ENCODE results near the gene POC1A.

POC1A gene

DNA sequence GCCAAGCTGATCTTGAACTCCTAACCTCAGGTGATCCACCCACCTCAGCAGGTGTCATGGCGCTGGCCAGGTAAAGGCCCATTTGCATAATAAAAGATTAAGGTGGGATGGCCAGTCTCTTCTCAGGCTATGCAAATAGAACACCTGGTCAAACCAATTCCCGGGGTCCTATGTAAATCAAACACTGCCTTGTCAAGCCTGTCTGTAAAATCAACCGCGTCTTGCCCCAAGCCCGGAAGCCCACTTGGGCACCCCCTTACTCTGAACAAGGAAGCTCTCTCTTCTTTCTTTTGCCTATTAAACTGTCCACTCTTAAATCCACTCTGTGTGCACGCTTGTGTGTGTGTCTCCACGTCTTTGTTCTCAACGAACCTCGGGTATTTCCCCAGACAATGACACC, 13.0 kb upstream of the POC1A start:
- Histone ChIP-seq H3K79me2 (ENCODE audit: low read length) (no peaks in the 10 kb centered on the region), H3K27me3 (ENCODE audit: low read depth, low read length) (no peaks in the 10 kb centered on the region; the same call in 1 of the 2 replicates), H3K9me3 (ENCODE audit: insufficient read depth, low read length) (peaks cover 4% of the 10 kb centered on the region; the same call in 1 of the 2 replicates), H3K9ac (ENCODE audit: low read length) (no peak overlapping the region), H3K4me3 (ENCODE audit: low read length) (no peak overlapping the region), H3K4me2 (ENCODE audit: low read length) (no peak overlapping the region), H3K27ac (ENCODE audit: low read length) (no peak overlapping the region), H2AFZ (ENCODE audit: low read depth, low read length) (0 out of 2 replicates have a peak overlapping the region, but pooled peaks have one; percentile 33), H3K4me1 (ENCODE audit: low read length) (no peaks in the 10 kb centered on the region), H3K36me3 (replicated peaks; ENCODE audit: low read depth, low read length) (no peaks in the 10 kb centered on the region), H4K20me1 (ENCODE audit: insufficient read depth, low read length) (no peaks in the 10 kb centered on the region)
- TF ChIP-seq EZH2phosphoT487 (IDR thresholded peaks at IDR 0.05; ENCODE audit: low read depth), result no peak
- TF ChIP-seq, protein P1, sequence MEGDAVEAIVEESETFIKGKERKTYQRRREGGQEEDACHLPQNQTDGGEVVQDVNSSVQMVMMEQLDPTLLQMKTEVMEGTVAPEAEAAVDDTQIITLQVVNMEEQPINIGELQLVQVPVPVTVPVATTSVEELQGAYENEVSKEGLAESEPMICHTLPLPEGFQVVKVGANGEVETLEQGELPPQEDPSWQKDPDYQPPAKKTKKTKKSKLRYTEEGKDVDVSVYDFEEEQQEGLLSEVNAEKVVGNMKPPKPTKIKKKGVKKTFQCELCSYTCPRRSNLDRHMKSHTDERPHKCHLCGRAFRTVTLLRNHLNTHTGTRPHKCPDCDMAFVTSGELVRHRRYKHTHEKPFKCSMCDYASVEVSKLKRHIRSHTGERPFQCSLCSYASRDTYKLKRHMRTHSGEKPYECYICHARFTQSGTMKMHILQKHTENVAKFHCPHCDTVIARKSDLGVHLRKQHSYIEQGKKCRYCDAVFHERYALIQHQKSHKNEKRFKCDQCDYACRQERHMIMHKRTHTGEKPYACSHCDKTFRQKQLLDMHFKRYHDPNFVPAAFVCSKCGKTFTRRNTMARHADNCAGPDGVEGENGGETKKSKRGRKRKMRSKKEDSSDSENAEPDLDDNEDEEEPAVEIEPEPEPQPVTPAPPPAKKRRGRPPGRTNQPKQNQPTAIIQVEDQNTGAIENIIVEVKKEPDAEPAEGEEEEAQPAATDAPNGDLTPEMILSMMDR (IDR thresholded peaks at IDR 0.05; ENCODE audit: low read depth, low read length), result no peak

DNA sequence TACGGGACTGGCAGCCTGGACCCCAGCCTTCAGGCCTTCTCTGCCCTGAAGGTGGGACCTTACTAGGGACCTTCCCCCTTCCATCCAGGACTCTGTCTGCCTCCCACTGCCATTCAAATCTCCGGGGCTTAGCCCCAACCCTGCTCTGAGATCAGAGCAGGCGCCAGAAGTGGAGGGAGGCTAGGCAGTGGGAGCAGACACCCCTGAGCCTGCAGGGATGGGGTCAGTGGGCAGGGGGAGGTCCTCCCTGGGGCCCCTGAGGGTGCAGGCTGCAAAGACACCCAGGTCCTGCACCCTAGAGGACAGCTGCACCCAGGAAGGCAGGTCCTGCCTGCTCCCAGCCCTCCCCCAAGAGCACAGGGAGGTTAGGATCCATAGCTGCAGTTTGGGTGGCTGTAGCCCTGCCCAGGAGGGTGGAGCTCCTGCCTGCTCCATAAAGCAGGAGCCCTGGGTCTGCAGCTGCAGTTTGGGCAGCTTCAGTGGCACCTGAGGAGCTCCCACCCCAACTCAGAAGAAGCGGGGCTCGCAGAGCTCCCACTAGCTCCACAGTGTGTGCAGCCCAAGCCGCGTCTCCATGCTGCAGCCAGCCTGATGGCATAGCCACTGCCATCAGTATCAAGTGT, 8.1 kb upstream of the POC1A start:
- no peaks in the 10 kb centered on the region for H3K36me3 ChIP-seq (replicated peaks; ENCODE audit: low read depth, low read length)
- peaks cover 4% of the 10 kb centered on the region; the same call in 1 of the 2 replicates for H3K9me3 ChIP-seq (ENCODE audit: insufficient read depth, low read length)
- H2AFZ ChIP-seq (ENCODE audit: low read depth, low read length), result no peak overlapping the region
- TF ChIP-seq, protein P1 (IDR thresholded peaks at IDR 0.05; ENCODE audit: low read depth, low read length), result no peak
- no peak for TF ChIP-seq EZH2phosphoT487 (IDR thresholded peaks at IDR 0.05; ENCODE audit: low read depth)
- no peaks in the 10 kb centered on the region for H3K79me2 ChIP-seq (ENCODE audit: low read length)
- no peaks in the 10 kb centered on the region; the same call in 1 of the 2 replicates for H3K27me3 ChIP-seq (ENCODE audit: low read depth, low read length)
- H3K4me1 ChIP-seq (ENCODE audit: low read length), result no peaks in the 10 kb centered on the region
- H3K4me2 ChIP-seq (ENCODE audit: low read length), result no peak overlapping the region
- H3K27ac ChIP-seq (ENCODE audit: low read length), result no peak overlapping the region
- H4K20me1 ChIP-seq (ENCODE audit: insufficient read depth, low read length), result no peaks in the 10 kb centered on the region
- no peak overlapping the region for H3K9ac ChIP-seq (ENCODE audit: low read length)
- H3K4me3 ChIP-seq (ENCODE audit: low read length), result no peak overlapping the region

DNA sequence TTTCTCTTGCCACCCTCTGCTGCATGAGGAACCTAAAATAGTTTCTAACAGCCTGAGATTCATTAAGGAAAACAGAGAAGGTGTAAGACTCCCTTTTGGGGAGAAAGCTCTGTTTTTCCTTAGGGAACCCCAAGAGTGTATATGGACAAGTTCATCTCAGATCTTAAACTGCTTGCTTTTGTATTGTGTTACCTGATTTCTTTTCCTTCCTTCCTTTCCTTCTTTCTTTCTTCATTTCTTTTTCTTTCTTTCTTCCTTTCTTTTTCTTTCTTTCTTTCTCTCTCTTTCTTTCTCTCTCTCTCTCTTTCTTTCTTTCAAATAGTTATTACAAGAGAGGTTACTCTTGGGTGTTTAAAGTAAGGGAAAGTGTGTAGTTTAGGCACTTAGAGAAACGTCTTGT, 5.3 kb upstream of the POC1A start:
- Histone ChIP-seq H3K27me3 (ENCODE audit: low read depth, low read length) (no peaks in the 10 kb centered on the region), H3K4me1 (ENCODE audit: low read length) (no peaks in the 10 kb centered on the region), H3K36me3 (replicated peaks; ENCODE audit: low read depth, low read length) (no peaks in the 10 kb centered on the region), H2AFZ (ENCODE audit: low read depth, low read length) (no peak overlapping the region), H3K4me3 (ENCODE audit: low read length) (no peak overlapping the region), H3K9ac (ENCODE audit: low read length) (no peak overlapping the region), H3K27ac (ENCODE audit: low read length) (no peak overlapping the region), H3K79me2 (ENCODE audit: low read length) (no peaks in the 10 kb centered on the region), H4K20me1 (ENCODE audit: insufficient read depth, low read length) (no peaks in the 10 kb centered on the region), H3K4me2 (ENCODE audit: low read length) (no peak overlapping the region), H3K9me3 (ENCODE audit: insufficient read depth, low read length) (peaks cover 4% of the 10 kb centered on the region; the same call in 1 of the 2 replicates)
- TF ChIP-seq EZH2phosphoT487 (IDR thresholded peaks at IDR 0.05; ENCODE audit: low read depth), result no peak
- TF ChIP-seq, protein P1 (IDR thresholded peaks at IDR 0.05; ENCODE audit: low read depth, low read length), result no peak

DNA sequence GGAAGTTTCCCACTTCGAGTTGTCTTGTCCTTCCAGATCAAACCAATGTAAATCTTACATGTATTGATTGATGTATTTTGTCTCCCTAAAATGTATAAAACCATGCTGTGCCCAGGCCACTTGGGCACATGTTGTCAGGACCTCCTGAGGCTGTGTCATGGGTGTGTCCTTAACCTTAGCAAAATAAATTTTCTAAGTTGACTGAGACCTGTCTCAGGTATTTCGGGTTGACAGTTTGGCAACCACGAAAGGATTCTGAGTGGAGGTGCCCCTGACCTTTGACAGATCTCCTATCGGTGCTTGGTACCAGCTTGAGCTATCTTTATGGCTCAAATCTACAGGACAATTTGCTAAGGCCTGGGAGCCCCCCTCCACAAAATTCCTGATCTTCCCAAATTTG, 1.7 kb upstream of the POC1A start:
- H3K9me3 ChIP-seq (ENCODE audit: insufficient read depth, low read length), result no peaks in the 10 kb centered on the region
- peaks cover 10% of the 10 kb centered on the region for H3K4me1 ChIP-seq (ENCODE audit: low read length)
- no peak overlapping the region for H2AFZ ChIP-seq (ENCODE audit: low read depth, low read length)
- H3K79me2 ChIP-seq (ENCODE audit: low read length), result peaks cover 20% of the 10 kb centered on the region
- TF ChIP-seq EZH2phosphoT487 (IDR thresholded peaks at IDR 0.05; ENCODE audit: low read depth), result no peak
- TF ChIP-seq, protein P1 (IDR thresholded peaks at IDR 0.05; ENCODE audit: low read depth, low read length), result no peak
- H3K4me3 ChIP-seq (ENCODE audit: low read length), result no peak overlapping the region
- H3K27me3 ChIP-seq (ENCODE audit: low read depth, low read length), result no peaks in the 10 kb centered on the region
- no peak overlapping the region for H3K4me2 ChIP-seq (ENCODE audit: low read length)
- no peak overlapping the region for H3K27ac ChIP-seq (ENCODE audit: low read length)
- H3K9ac ChIP-seq (ENCODE audit: low read length), result no peak overlapping the region
- no peaks in the 10 kb centered on the region for H3K36me3 ChIP-seq (replicated peaks; ENCODE audit: low read depth, low read length)
- no peaks in the 10 kb centered on the region for H4K20me1 ChIP-seq (ENCODE audit: insufficient read depth, low read length)
